ENCODE measurements around the gene LLGL2.
A peak's percentile ranks its signal among the peaks of the same experiment; 100 is the strongest.

LLGL2 gene

DNA sequence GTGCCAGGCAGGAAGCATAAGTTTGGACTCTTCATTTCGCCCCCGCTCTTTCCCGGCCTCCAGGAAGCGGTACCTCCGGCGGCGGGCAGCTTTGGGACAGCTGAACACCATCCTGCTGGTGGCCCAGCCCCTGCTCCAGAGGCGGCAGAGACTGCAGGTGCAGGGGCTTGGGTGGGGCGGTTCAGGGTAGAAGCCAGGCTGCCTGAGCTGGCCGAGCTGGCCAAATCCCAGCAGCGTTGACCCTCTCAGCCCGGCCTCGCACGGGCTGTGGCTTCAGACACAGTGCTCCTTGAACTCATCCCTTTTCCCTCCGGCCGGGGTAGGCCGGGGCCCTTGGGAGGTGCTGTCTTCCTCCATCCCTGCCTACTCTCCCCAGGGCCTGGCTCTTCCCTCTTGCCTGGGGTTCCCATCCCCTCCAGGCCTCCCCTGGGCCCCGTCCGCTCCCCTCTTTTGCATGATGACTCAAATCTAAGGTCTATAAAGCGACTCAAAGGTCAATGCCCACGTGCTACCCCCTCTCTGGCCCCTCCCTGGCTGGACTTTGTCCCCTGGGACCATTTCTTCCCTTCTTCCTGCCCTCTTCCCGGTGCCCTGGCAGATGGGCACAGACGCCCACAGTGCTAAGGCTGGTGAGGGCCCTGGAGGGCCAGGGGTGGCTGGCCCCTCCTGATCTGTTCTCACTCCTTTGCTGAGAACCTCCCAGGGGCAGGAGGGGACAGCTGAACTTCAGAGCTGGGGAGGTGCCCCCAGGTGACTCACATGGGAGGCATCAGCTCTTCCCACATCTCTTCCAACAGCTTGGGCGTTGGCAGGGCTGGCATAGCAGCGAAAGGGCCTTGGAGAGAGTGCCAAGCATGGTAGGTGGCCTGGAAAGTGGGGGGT, 84.8 kb downstream of the LLGL2 start:
- no peak for DNase-seq (ENCODE audit: low spot score)
- in situ Hi-C loops (cut with MboI; ENCODE audit: low sequenced_read_pairs, unreplicated experiment): loop anchor here (10.0 kb wide), 1 partner anchor 134 kb away; no protein-coding TSS in a partner anchor
- TF ChIP-seq, protein P1, sequence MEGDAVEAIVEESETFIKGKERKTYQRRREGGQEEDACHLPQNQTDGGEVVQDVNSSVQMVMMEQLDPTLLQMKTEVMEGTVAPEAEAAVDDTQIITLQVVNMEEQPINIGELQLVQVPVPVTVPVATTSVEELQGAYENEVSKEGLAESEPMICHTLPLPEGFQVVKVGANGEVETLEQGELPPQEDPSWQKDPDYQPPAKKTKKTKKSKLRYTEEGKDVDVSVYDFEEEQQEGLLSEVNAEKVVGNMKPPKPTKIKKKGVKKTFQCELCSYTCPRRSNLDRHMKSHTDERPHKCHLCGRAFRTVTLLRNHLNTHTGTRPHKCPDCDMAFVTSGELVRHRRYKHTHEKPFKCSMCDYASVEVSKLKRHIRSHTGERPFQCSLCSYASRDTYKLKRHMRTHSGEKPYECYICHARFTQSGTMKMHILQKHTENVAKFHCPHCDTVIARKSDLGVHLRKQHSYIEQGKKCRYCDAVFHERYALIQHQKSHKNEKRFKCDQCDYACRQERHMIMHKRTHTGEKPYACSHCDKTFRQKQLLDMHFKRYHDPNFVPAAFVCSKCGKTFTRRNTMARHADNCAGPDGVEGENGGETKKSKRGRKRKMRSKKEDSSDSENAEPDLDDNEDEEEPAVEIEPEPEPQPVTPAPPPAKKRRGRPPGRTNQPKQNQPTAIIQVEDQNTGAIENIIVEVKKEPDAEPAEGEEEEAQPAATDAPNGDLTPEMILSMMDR (IDR thresholded peaks at IDR 0.05; ENCODE audit: borderline replicate concordance, control extremely low read depth, extremely low read depth, insufficient read depth, missing control alignments): no peak

DNA sequence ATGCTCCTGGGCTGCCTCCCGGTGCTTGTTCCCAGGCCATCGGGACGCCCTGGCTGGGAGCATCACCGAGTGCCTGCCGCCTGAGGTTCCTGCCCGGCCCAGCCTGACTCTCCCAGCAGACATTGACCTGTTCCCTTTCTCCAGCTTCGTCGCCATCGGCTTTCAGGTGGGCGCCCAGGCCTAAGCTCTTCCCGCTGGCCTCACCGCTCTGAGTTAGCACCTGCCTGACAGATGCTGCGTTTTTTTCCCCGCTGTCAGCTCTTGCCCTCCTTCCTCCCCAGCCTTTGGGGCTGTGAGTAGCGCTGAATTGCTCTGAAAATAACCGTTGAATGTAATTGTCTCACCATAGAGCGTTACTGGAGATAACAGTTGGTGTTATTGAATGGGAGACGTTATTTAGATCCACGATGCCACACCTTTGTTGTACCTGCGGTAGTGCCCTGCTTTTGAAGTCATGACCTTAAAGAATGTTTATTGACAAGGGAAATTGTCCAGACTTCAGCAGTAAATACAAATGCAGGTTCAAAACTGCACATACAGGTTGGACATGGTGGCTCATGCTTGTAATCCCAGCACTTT, 86.4 kb downstream of the LLGL2 start:
- DNase-seq (ENCODE audit: low spot score): no peak
- TF ChIP-seq, protein P1 (IDR thresholded peaks at IDR 0.05; ENCODE audit: borderline replicate concordance, control extremely low read depth, extremely low read depth, insufficient read depth, missing control alignments): no peak
- in situ Hi-C loops (cut with MboI; ENCODE audit: low sequenced_read_pairs, unreplicated experiment): loop anchor here (10.0 kb wide), 1 partner anchor 133 kb away; no protein-coding TSS in a partner anchor

DNA sequence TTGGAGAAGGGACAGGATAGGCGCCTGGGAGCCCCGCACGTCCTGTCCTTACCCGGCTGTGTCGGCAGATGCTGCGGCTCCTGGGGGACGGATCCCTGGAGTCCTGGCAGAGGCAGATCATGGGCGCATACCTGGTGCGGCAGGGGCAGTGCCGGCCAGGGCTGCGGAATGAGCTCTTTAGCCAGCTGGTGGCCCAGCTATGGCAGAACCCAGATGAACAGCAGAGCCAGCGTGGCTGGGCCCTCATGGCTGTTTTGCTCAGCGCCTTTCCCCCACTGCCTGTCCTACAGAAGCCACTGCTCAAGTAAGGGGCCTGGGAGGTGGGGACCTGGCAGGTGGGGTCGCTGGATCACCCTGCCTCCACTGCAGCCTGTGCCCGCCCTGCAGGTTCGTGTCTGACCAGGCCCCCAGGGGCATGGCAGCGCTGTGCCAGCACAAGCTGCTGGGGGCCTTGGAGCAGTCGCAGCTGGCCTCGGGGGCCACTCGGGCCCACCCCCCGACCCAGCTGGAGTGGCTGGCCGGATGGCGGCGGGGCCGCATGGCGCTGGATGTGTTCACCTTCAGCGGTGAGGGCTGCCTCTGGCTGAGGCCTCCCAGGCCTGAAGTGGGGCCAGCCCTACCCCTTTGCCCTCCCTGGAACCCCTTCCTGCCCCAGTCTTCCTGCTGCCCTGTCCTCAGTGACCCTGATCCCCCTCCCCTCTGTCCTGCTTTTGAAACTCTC, 87.6 kb downstream of the LLGL2 start:
- no peak for DNase-seq (ENCODE audit: low spot score)
- TF ChIP-seq, protein P1 (IDR thresholded peaks at IDR 0.05; ENCODE audit: borderline replicate concordance, control extremely low read depth, extremely low read depth, insufficient read depth, missing control alignments): no peak
- in situ Hi-C loops (cut with MboI; ENCODE audit: low sequenced_read_pairs, unreplicated experiment): loop anchor here (10.0 kb wide), 1 partner anchor 132 kb away; no protein-coding TSS in a partner anchor

DNA sequence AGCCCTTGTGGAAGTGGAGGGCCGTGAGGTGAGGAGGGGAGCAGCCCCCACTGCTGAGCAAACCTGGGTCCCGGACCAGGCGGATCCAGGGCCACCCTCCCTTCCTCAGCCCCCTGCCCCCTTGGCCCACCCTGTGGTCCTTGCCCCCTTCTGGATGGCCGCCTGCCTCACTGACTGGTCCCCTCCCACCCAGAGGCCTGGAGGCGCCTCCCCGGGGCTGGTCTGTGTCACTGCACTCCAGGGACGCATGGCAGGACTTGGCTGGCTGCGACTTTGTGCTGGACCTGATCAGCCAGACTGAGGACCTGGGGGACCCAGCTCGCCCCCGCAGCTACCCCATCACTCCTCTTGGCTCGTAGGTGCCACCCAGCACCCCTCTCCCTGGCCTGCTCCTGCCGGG, 88.5 kb downstream of the LLGL2 start:
- in situ Hi-C loops (cut with MboI; ENCODE audit: low sequenced_read_pairs, unreplicated experiment): loop anchor here (10.0 kb wide), 1 partner anchor 131 kb away; no protein-coding TSS in a partner anchor
- no peak for DNase-seq (ENCODE audit: low spot score)

DNA sequence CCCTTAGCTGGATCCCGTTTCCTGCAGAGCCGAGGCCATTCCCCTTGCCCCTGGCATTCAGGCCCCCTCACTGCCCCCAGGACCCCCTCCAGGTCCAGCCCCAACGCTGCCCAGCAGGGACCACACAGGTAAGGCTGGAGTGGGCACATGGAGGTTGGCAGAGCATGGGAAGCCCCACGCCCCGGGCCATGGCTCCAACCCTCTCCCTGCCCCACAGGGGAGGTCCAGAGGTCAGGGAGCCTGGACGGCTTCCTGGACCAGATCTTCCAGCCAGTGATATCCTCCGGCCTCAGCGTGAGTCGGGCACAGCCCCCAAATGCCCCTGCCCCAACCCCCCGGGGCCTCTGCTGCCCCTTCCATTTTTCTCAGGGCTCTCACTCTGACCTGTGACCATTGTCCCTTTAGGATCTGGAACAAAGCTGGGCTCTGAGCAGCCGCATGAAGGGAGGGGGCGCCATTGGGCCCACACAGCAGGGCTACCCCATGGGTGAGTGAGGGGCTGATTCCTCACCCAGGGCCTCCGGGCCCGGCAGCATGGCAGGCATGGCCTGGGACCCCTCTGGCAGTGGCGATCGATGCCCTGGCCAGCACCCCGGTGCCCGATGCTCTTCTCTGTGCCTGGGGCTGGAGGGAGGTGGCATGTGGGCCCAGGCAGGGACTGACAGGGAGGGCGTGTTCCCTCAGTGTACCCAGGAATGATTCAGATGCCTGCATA, 89.2 kb downstream of the LLGL2 start:
- TF ChIP-seq, protein P1 (IDR thresholded peaks at IDR 0.05; ENCODE audit: borderline replicate concordance, control extremely low read depth, extremely low read depth, insufficient read depth, missing control alignments): no peak
- DNase-seq (ENCODE audit: low spot score): no peak
- in situ Hi-C loops (cut with MboI; ENCODE audit: low sequenced_read_pairs, unreplicated experiment): loop anchor here (10.0 kb wide), 1 partner anchor 130 kb away; no protein-coding TSS in a partner anchor

More for the DNA sequence above, 88.5 kb downstream of the LLGL2 start:
- TF ChIP-seq, protein P1 (IDR thresholded peaks at IDR 0.05; ENCODE audit: borderline replicate concordance, control extremely low read depth, extremely low read depth, insufficient read depth, missing control alignments): peak; percentile 4

All from GM13976 (cell line).